Transverse colon (tissue), 3 donors: Measurements from ENCODE around the gene FBRS.

ENCODE experiments used
- EP300 ChIP-seq: sonication (generic); formaldehyde crosslinking; IDR thresholded peaks from one replicate; pipeline ENCODE4 v1.6.1; 2017; ENCODE audit warnings: antibody characterized with exemption, low read depth
- POLR2A ChIP-seq: fragments of 450-650 bp; IDR thresholded peaks from one replicate; pipeline ENCODE4 v1.6.1; 2016; ENCODE audit warnings: antibody characterized with exemption, mild to moderate bottlenecking, moderate library complexity
- POLR2AphosphoS5 ChIP-seq, 3 donors: sonication (generic); formaldehyde crosslinking; IDR thresholded peaks; one replicate each; pipeline ENCODE4 v1.6.1; 2016; ENCODE audit warnings: antibody characterized with exemption in 3 of 3

- TF ChIP-seq POLR2AphosphoS5 (IDR thresholded peaks at IDR 0.05) (no peak), EP300 (no peak), POLR2A (no peak)
Observed at GRCh38 chr16:30609002-30609925, 49.0 kb upstream of the FBRS start.
